Thyroid gland (tissue), 4 donors: ENCODE results near the gene NOM1.

Experiments
- POLR2A ChIP-seq, 2 donors: fragments of 450-650 bp; IDR thresholded peaks; one replicate each; pipeline ENCODE4 v1.6.1; 2017; ENCODE audit warnings: antibody characterized with exemption in 2 of 2, mild to moderate bottlenecking in 2 of 2, moderate library complexity in 1 of 2
- TF ChIP-seq, protein P1 (sequence below), 6 experiments: fragments of 200-600 bp in 3 of 6; fragments of 450-650 bp in 3 of 6; sonication (generic) in 3 of 6; IDR thresholded peaks; one replicate each; pipeline ENCODE4 v1.5.1; 2016 to 2019; ENCODE audit warnings: antibody characterized with exemption in 6 of 6, mild to moderate bottlenecking in 2 of 6, inconsistent platforms in 1 of 6, moderate library complexity in 1 of 6

DNA sequence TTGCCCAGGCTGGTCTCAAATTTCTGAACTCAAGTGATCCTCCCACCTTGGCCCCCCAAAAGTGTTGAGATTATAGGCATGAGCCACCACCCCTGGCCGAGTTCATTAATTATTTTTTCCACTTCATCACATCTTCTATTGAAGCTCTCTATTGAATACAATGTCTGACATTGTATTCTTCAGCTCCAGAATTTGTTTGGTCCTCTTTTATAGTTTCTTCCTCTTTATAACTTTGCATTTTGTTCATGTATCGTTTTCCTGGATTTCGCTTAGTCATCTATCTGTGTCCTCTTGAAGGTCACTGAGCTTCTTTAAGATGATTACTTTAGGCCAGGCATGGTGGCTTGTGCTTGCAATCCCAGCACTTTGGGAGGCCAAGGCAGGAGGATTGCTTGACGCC is 30.2 kb downstream of the NOM1 start:
- no peak for TF ChIP-seq POLR2A (IDR thresholded peaks at IDR 0.05)
- TF ChIP-seq, protein P1, sequence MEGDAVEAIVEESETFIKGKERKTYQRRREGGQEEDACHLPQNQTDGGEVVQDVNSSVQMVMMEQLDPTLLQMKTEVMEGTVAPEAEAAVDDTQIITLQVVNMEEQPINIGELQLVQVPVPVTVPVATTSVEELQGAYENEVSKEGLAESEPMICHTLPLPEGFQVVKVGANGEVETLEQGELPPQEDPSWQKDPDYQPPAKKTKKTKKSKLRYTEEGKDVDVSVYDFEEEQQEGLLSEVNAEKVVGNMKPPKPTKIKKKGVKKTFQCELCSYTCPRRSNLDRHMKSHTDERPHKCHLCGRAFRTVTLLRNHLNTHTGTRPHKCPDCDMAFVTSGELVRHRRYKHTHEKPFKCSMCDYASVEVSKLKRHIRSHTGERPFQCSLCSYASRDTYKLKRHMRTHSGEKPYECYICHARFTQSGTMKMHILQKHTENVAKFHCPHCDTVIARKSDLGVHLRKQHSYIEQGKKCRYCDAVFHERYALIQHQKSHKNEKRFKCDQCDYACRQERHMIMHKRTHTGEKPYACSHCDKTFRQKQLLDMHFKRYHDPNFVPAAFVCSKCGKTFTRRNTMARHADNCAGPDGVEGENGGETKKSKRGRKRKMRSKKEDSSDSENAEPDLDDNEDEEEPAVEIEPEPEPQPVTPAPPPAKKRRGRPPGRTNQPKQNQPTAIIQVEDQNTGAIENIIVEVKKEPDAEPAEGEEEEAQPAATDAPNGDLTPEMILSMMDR (IDR thresholded peaks at IDR 0.05) = no peak
